ENCODE results near the gene HDGF. TPM values are rescaled to one million over a fixed set of nuclear protein-coding genes. Genes with fewer than 3 reads are reported as not detected.

Gene HDGF
- total RNA-seq, 1 donor from 2014 or later = 185 TPM

DNA sequence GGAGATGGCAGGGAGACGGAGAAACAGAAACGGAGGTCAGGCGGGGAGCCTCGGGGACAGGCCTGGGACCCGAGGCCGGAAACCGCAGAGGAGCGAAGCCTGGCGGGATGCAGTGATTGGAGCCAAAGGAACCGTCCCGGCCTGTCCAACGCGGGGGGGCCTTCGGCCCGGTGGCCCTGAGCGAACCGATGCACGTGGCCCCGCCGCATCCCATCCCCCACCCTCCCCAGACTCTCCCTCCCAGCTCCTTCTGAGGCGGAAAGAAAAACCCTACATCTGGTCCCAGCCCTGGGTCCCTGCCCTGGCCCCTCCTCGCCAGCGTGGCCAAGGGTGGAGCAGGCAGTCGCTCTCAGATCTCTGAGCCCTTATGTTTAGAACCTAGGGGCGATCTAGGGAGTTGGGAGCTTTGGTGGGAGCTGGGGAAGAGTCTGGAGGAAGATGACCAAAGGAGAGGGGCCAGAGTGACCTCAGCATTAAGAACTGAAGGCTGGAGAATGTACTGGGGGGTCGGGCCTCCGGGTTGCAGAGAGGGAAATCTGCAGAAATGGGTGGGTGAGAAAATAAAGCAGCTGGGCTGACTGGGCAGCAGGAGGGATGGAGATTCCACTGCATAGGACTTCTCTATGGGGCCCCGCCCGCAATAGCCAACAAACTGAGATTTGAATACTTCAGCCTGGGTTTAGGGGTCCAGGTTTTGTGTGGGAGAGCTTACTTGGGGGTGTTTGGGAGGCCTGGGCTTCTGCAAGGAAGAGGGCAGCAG lies 44.6 kb downstream of the HDGF start:
- intact Hi-C loops (cut with DNase I) = no loop called here
- ATAC-seq (ENCODE audit: poor library complexity) = peak; percentile 64
- peak; percentile 75 for DNase-seq

DNA sequence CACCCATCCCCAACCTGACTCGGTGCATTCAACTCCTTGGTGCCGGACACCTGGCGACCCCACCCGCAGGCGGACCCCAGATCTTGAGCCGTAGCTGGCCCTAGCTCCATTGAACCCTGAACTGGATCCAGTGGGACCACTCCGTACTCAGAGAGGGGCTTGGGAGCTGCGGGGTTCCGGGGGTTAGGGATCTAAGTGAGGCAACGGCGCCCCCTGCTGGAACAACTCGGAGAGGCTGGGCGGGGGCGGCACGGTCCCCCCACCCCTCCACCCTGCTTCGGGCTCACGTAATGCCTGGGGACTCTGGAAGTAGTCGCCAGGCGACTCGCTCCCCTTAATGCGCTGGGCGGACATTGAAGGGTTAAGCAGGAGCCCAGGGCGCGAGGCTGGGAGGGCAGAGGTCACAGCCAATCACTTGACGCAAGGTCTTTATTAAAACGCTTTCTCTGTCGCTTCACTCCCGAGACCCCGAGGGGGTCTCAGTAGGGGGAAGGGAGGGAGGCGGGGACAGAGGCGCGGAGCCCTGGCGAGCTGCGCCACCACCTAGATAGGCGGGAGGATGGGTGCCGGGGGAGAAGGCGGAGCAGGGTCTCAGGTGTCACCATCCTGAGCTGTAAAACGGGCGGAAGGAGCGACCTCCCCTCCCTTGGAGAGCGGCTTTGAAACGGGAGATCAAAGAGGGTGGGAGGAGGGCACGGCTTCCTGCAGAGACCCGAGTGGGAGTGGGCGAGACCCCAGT lies 45.4 kb downstream of the HDGF start:
- ATAC-seq (ENCODE audit: poor library complexity) (peak; percentile 58), DNase-seq (peak; percentile 70)
- intact Hi-C loops (cut with DNase I) = no loop called here

DNA sequence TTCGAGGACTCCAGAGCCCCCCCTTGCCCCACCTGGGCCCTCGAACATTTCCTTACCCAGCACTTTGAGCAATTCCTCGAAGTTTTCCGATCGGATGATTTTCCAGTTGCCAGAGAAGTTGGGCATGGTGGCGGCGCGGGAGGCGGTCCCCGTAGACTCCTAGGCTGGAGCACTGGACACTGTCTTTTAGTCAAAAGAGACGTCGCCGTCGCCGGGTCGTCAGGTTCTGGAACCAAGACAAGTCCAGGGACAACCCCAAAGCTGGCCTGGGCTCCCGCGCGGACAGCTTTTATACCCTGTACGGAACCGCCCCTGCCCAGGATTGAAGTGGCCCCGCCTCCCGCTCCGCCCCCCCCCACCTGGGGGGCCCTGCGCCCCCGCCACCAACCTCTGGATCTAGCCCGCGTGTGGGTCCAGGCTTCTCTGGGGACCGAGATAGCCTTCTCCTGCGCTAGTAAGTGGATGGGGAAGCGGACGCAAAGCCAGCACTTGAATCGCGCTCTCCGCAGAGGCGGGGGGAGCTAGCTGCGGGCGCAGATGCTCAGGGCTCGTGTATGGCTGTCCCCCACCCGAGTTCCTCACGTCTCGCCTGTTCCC lies 46.1 kb downstream of the HDGF start, which contains the start of gene CRABP2:
CRABP2 (minus strand) TSS at position 263 of the 597 bp plus-strand sequence; CDS start at position 126, 137 bp downstream.
- peak; percentile 12 for ATAC-seq (ENCODE audit: poor library complexity)
- peak; percentile 55 for DNase-seq
- intact Hi-C loops (cut with DNase I) = no loop called here

DNA sequence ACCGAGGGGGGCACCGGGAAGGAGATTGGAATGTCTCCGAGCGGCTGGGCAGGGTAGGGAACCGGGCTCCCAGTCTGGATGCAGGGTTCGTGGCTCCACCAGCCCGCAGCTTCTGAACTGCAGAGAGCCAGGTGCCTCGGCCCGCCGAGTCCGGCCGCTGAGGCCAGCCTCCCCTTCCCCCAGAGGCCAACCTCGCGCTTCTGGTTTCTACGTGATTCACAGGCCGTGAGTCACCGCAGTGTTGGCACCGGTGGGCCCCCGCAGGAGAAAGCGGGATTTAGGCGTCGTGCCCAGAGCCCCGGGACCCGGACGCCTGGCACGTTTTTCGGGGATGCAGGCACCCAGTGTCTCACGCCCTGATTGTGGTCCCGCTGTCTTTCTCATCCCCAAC lies 46.5 kb downstream of the HDGF start:
- ATAC-seq (ENCODE audit: poor library complexity) (no peak), DNase-seq (no peak)
- intact Hi-C loops (cut with DNase I) = no loop called here

DNA sequence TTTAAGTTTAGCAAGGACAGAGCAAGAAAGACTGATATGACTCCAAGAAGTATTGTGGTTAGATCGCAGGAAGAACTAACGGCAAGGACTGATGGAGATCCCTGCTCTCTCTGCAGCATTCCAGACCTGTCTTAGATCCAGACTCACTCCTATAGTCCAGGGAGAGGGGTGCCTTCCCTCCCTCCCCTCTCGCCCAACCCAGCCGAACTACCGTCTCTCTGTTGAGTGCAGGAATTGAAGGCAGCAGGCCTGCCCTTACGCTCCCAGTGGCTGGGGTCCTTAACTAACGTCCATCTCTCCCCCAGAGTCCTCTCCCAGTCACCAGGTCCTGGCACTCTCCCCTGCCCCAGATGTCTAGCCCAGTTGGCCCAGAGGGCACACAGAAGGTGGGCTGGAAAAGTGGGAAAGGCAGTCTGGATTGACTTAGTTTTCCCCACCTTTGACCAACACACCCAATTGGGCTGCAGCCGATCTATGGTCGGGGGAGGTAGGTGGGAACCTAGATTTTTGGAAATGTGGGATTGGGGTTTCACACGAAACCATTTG lies 47.2 kb downstream of the HDGF start:
- DNase-seq (no peak), ATAC-seq (ENCODE audit: poor library complexity) (no peak)
- intact Hi-C loops (cut with DNase I) = no loop called here

DNA sequence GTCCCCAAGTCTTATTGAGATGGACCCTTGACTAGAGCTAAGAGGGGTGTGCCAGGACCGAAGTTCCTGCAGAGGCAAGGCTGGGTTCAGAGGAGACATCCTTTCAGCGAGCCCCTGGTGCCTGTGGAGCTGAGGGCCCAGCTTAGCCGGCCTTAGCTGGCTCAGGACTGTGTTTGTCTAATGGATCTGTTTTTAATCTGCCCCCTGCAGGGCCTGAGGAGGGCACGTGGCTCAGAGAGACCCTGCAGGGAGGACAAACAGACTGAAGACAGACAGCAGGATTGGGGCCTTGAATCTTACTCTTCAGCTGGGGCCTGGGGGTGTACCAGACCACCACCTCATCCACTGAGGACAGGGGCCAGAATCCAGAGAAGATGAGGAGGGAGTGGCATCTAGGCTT lies 47.7 kb downstream of the HDGF start:
- DNase-seq (no peak), ATAC-seq (ENCODE audit: poor library complexity) (no peak)
- intact Hi-C loops (cut with DNase I) = no loop called here

DNA sequence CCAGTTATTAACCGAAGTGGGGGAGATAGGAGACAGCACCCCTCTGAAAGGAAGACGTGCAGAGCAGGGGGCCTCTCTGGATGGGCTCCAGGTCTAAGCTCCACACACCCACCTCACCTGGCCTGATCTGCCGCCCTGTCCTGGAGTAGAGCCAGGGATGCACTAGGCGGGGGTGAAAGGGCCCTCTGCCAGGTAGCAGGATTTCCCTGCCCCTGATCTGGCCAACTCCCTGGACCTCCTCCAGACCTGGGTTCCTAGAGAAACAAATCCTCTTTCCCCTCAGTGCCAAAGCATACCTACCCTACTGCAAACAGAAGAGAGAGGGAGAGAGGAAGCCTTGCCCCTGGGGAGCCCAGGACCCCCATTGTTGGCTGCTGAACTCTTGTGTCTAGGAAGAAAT lies 48.1 kb downstream of the HDGF start:
- ATAC-seq (ENCODE audit: poor library complexity) (no peak), DNase-seq (no peak)
- intact Hi-C loops (cut with DNase I) = no loop called here

DNA sequence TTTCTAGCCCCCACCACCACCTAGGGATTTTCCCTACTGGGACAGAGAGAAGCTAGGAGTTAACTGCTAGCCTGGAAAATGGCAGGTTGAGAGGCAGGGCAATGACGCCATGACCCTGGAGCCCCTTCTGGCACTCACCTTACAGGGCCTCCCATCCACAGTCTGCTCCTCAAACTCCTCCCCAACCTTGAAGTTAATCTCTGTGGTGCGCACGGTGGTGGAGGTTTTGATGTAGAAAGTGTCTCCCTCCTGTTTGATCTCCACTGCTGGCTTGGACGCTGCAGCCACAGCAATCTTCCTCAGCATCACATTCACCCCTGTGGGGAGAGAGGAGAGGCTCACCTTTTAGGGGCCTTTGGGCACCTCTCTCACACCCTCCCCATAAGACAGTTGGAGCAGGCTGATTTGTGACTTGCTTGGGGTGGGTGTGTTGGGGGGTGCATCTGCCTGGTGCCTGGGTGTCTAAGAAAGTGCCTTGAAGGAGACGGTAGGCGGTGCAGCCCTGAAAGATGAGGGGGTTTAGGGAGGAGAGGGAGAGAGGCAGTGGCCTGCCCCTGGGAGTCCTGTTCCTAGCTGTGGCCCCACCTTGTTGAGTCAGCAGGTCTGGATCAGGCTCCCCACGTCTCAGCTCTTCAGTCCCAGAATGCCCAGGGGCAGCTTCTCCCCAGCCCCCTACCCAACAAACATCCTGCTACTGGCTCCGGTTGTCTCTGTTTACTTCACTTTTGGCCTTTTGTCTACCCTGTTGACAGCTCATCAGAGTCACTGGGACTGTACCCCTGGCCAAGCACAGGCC lies 50.5 kb downstream of the HDGF start:
- intact Hi-C loops (cut with DNase I) = no loop called here
- ATAC-seq (ENCODE audit: poor library complexity) (no peak), DNase-seq (no peak)

DNA sequence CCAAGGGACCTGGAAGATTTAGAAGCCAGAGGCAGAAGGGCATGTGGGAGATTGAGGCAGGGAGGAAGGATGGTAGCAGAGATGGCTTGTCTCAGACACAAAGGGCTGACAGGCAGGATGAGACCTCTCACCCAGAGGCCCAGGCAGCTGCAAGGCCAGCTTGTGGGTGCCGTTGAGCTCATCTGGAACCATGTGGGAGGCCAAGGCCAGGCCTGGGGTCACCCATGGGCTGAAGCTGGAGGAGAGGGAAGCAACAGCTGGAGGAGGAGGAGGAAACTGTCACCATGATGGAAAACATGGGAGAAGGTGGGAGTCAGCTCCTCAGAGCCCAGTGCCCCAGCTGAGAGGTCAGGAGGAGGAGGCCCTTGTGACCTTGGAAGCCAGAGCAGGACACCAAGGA lies 52.5 kb downstream of the HDGF start:
- intact Hi-C loops (cut with DNase I) = loop anchor here (10.0 kb wide), 1 partner anchor 196 kb away; the partner anchor contains the start of gene PEAR1
- ATAC-seq (ENCODE audit: poor library complexity) (no peak), DNase-seq (no peak)

DNA sequence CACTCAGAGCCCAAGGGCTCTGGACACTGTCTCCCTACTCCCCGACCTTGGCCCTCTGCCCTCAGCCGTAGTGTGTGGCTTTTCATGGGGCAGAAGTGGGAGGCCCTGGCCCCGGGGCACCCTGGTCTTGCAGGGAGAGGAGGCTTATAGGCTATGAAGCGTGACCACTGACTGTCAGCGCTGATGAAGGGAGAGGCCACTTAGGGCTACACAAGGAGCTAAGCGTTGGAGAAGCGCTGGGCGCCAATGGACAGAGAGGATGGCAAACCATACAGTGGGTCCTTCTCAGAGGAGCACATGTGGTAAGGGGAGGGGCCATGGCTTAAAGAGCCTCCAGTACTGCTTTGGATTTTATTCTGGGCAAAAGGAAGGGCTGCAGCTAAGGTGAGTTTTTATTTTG lies 54.0 kb downstream of the HDGF start:
- no peak for ATAC-seq (ENCODE audit: poor library complexity)
- intact Hi-C loops (cut with DNase I) = loop anchor here (10.0 kb wide), 1 partner anchor 197 kb away; the partner anchor contains the start of gene PEAR1
- no peak for DNase-seq

DNA sequence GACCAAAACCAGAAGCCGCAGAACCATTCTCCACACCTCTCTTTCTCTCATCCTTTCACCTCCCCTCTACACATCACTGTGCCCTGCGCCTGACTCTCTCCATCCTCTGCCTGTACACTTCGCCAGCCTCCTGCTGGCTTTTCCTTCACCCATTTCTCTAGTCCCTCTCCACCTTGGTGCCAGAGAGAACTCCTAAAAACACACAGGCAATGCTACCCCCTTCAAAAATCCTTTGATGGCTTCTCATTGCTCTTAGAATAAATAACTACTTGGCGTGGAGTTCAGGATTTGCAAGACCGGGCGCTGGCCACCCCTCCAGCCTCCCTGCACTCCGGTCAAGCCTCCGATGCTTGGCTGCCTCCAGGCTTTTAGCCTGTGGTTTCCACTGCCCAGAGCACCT lies 54.7 kb downstream of the HDGF start:
- intact Hi-C loops (cut with DNase I) = loop anchor here (10.0 kb wide), 1 partner anchor 198 kb away; the partner anchor contains the start of gene PEAR1
- DNase-seq (no peak), ATAC-seq (ENCODE audit: poor library complexity) (no peak)

DNA sequence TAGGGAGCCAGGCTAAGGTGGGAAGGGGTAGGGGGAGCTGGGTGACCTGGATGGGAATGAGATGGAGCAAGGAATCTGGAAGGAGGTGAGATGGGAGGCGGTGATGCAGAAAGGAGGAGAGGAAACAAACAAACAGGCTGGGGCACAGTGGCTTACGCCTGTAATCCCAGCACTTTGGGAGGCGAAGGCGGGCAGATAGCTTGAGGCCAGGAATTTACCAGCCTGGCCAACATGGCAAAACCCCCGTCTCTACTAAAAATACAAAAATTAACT lies 56.8 kb downstream of the HDGF start:
- intact Hi-C loops (cut with DNase I) = loop anchor here (10.0 kb wide), 1 partner anchor 200 kb away; the partner anchor contains the start of gene PEAR1
- DNase-seq (no peak), ATAC-seq (ENCODE audit: poor library complexity) (no peak)

DNA sequence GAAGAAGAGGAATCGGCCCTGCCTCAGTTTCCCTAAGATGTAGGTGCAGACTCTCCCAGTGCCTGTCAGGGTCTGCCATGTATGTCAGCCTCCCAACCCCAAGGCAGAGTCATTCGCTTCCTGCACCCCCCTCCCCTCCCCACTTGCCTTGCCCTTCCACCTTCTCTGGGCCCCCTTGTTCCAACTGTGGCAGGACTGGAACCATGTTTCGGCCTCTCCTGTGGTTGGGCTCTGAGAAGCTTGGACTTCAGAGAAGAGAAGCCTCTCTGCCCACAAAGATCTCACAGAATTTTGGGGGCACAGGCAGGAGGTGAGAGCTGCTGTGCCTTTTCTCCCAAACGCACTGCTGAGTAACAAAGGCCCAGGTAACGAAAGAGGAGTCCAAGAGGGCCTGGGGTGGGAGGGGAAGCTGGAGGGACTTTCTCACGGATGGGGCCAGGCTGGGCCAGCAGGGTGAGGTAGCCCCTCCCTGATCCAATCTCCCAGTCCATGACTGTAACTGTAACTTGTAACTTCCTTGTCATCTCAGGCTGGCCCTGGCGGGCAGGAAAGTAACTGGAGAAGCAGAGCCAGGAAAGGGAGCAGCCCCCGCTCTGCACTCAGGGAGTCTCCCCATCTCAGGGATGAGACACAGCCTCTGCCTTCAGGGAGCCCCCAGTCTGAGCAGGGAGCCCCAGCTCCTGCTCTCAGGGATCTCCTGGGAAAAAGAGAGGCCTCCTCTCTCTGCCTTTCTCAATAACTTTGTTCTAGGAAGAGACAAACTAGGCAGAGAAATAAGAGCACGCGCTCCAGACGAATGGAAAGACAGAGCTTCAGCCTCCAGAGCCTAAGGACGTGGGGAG lies 57.4 kb downstream of the HDGF start:
- intact Hi-C loops (cut with DNase I) = loop anchor here (10.0 kb wide), 1 partner anchor 201 kb away; the partner anchor contains the start of gene PEAR1
- ATAC-seq (ENCODE audit: poor library complexity) (no peak), DNase-seq (no peak)

DNA sequence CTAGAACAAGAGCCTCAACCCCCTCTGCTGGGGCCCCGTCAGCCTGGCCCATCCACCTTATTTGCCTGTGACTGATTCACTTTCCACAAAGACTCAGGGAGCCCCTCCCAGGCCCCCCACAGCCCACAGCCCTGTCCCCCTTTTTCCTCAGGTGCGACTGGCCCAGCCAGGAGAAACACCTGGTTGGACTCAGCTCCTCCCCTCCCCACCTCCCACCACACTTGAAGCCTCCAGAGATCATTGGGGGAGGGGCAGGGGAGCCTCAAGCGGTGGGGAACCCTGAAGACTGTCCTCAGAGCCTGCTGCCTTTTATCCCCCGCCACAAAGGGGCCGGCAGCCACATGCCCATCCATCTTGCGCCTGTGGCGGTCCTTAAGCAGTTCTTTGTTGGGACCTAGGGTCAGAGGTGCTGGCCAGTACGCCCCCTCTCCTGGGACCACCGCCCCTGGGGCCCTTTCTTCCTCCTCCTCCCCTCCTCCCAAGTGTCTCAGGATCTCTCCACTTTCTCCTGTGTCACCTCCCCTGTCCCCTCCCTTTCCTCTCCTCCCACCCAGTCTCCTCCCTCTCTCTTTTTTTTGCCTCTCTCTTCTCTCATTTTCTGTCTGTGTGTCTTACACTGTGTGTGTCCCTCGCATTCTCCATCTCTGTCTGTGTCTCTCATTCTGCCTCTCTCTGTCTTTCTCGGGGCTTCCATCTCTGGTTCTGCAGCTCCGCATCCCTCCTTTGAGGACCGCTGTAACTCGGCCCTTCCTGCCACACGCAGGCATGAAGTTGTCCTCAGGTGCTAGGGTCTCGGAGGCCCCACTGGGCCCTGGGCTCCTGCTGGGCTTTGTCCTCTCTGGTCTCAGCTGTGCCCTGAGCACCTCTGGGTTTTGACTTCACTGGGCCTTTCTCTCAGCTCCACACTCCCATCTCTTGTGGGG lies 58.3 kb downstream of the HDGF start:
- ATAC-seq (ENCODE audit: poor library complexity) (no peak), DNase-seq (no peak)
- intact Hi-C loops (cut with DNase I) = loop anchor here (10.0 kb wide), 1 partner anchor 202 kb away; the partner anchor contains the start of gene PEAR1

DNA sequence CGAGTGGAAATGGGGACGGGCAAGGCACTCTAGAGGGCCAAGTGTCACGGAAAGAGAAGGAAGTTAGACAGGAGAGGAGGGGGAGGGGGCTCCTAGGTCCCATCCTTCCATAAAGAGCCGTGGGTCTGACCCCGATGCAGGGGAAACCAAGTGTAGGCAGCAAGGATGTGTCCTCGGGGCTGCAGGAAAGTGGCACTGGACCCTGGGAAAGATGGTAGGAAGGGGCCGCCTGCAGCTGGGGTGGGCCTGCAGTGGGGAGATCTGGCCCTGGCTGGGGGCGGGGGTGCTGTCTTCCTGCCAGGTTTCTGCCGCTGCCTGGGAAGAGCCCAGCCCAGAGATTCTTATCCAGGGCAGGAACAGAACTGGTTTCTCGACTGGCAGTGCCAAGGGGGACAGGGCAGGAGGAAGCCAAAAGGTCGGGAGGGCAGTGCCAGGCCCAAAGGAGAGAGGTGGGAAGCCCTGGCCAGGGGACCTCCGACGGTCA lies 59.0 kb downstream of the HDGF start:
- intact Hi-C loops (cut with DNase I) = loop anchor here (10.0 kb wide), 1 partner anchor 202 kb away; the partner anchor contains the start of gene PEAR1
- DNase-seq (no peak), ATAC-seq (ENCODE audit: poor library complexity) (no peak)

Data from Right ventricle myocardium superior (tissue), 1 donor.